NCI-H1105 treated with DMSO at 0.1 percent for 48 hours (cell line): ENCODE results near the gene AK4.

Source experiments
- DNase-seq: peaks from one replicate; lab custom pipeline; 2025; lab: John Stamatoyannopoulos, UW

AK4 gene

DNA sequence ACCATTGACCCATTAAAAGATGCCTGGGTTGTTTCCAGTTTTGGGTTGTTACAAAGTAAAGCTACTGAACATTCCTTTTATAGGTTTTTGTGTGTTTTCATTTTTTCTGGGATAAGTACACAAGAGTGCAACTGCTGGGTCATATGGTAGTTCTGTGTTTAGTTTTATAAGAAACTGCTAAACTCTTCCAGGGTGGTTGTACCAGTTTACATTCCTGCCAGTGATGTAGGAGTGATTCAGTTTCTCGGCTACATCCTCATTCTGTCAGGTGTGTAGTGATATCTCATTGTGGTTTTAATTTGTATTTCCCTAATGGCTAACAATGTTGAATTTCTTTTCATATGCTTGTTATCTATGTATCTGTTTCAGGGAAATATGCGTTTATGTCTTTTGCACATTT, 102.8 kb downstream of the AK4 start:
- DNase-seq = no peak

DNA sequence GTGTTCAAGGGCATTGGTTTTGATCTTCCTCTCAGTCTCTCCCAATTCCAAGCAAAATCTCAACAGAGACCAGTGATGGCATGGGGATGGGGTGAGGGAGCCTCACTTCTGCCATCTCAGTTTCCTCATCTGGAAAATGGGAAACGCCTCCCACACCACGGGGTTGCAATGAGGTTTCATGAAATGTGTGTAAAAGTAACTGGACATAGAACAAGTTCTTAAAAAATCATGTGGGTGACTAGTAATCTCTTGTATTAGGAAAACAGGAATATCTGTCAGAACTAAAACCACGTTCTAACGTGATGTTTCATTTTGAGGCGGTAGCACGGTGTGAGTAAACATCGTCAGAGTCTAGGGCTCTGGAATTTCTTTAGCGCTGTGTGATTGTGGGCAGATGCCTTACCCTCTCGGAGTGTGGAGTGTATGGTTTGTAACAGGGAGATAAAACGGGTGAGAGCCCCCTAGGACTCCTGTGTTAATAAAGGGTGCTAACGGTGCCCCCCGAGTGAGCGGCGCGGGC, 105.9 kb downstream of the AK4 start:
- DNase-seq = no peak

DNA sequence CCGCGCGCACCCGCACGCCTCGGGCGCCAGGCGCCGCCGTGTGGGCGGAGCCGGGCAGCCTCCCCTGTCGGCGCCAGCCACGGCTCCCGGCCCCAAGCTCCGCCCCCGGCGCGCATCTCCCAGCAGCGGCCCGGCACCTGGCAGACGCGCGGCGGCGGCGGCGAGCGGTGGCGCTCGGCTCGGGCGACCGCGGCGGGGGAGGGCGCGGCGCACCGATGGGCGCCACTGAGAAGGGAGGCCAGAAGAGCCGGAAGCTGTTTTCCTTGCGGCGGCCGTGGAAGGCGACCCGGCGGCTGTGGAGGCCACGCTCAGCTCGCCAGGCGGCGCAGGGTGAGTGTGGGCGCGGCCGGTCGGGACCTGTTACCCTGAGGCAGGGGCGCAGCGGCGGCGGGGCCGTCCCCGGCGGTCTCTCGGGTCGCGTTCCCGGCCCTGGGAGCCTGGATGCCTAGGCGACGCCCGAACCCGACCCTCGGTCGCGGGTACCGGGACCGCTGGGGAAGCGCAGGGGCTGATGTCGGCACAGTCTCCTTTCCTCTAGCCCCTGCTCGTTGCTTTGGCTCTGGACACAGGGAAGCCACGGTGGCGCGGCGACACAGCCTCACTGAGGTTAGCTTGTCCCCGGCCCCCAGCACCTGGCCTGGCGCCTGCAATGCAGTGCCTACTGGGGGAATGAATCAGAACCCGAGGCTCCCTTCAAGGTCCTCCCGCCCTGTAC, 106.5 kb downstream of the AK4 start:
- DNase-seq = peak; percentile 84

DNA sequence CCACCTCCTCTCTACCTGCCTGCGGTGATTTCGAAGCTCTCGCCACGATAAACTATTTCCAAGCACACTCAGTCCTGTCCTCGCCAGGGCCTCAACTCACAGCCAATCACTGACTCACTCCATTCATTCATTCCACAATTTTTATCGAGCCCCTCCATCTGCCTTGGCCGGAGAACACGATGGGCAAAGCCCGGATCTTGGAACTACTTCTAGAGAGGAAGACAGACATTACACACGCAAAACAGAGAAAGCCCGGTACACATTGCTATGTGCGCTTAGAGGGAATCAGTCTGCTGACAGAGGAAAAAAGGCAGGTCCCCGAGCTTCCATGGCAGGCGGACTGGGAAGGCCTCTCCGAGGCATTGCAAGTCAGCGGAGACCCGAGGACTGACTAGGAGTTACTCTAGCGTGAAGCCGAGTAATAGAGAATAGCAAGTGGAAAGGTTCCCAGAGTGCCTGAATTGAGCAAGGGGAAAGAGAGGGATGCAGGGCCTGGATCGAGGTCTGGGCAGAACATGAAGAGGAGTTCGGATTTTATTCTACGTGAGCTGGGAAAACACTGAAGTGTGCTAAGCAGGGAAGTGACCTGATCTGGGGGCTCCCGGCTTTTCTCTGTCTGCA, 107.1 kb downstream of the AK4 start:
- DNase-seq = peak; percentile 48

DNA sequence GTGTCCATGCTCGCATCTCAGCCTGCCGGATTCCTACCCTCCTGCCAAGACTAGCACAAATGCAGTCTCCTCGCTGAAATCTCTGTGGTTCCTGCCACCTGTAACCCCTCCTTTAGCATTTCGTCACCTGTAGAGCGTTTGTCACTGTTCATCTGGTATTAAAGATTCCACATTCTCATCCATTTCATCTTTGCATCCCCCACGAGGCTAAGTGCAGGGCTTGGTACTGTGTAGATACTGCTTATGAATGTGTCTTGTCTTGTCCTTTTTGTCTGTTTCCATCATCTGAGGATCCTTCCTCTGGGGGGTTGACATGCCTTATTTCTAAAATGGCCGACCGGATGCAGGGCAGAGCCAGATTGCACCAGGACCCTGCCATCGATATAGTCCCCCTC, 107.7 kb downstream of the AK4 start:
- DNase-seq = peak; percentile 39

DNA sequence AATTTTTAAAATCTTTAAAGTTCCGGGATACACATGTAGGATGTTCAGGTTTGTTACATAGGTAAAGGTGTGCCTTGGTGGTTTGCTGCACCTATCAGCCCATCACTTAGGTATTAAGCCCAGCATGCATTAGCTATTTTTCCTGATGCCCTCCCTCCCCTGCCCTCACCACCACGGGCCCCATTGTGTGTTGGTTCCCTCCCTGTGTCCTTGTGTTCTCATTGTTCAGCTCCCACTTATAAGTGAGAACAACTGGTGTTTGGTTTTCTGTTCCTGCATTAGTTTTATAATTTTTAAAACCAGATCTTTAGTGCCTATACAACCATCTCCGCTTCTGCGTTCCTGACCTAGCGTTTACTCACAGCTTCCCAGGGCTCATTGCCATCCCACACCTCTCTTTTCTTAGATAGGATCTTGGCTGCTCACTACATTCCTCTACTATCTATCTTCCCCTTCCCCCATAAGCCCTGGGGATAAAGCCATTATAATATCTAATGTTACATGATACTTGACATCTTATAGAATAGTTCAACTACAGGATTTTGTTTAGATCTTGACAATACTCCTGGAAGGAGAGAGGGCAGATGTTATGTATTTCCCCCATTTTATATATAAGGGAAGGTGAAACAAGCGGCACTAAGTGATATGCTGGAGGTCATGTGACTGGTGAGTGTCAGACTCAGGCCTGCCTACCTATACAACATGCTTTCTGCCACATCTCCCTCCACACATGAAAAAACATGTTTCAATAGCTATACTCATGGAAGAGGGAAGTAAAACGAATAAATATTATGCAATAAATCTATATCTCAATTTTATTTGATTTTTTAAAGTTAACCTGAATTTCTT, 109.1 kb downstream of the AK4 start:
- DNase-seq = no peak

DNA sequence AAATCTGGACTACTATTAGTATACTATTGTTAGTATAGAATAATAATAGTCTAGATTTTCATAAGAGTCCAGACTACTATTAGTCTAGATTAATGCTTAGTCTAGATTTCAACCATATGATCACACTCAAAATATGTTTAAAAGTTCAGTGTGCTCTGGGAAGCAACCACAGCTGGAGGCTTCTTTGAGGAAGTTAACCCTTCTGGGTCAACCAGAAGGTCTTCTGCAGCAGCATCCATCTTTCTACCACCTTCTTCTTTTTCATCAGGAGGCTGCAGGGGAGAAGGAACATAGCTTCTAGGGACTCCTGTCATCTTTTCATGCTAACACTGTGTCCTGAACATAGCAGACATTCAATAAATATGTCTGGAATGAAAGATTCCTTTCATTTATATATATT, 110.1 kb downstream of the AK4 start:
- no peak for DNase-seq

DNA sequence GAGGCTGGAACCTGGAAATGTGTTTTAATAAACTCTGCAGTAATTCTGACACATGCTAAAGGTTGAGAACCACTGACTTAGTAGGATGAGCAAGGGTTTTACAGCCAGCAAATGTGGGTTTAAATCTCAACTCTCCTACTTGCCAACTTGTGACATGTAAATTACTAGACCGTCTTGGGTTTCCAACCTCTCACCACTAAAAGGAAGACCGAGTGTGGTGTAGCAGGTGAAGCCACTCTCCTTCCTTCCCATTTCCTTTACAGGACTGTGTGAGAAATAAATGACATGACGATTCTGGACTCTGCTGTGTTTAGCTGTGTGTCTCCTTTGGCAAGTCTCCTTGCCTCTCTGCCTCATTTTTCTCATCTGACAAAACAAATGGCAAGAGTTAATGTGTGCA, 111.8 kb downstream of the AK4 start:
- no peak for DNase-seq

DNA sequence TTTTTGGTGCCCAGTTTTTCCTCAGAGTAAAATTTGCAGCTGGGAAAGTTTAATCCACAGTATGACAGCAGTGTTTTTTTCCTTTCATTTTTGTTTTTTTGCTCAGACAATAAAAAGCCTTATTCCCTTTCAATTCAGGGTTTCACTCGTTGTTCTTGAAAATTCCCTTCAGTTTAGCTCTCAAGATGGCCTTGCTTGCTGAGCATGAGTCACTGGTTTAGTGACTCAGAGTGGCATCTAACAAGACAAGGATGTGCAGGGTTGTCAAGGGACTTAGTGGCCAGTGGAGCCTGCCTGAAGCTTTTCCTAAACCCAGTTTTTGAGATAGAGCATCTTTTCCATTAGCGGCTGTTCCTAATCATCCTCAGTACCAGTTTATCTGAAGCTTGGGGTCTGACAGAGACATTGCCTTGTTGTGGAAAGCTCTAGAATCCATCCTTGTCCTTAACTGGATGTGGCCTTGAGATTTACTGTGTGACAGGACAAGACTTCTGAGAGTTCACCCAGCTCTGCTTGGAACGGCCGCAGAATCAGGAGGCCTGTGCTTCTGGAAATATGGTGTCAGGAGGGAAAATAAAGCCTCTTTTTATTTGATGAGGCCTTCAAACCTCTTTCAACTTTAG, 113.0 kb downstream of the AK4 start:
- no peak for DNase-seq

DNA sequence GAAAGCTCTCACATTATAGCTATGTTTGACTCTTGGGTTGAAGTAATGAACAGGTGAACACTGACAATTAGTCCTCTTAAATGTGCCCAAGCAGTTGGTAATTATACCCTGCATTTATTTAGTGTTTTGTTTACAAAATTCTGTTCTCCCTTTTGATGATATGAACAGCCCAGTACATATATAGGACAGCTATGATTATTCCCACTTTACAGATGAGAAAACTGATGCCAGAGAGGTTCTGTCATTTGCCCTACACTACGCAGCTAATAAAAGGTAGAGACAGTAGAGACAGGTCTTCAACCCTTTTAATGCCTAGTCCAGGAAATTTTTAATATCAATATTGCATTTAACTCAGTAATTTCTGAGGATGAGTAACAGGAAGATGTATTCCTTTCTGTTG, 115.3 kb downstream of the AK4 start:
- DNase-seq = no peak

DNA sequence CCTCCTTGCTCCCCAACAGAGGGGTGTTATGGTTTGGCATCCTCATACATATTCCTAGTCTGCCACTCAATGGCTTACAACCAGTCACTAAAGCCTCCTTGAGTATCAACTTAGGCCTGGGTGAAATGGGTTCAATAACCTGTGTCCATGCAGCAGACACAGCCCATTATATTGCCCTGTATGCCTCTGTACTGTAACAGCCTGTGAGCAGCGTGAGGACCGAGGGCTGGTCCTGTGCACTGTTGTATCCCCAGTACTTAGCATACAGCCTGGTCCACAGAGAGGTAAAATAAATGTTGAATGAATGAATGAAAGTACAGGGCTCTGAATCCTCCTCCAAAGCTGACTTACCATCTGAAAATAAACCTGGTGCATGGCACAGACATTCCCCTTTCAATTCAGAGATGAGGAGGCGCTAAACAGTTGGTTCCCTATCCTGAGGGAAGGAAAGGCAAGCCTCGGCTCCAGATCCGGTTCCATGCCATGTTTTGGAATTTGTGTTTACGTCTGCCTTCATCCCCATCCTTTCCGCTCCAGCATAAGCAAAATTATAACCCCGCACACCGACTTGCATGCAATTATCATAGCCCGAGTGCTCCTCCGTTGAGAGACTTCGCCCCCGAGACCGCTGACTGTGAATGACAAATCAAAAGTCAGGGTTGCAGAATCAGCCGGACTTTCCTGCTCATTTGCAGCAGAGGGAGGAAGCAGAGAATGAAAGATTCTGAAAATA, 116.4 kb downstream of the AK4 start:
- peak; percentile 86 for DNase-seq

DNA sequence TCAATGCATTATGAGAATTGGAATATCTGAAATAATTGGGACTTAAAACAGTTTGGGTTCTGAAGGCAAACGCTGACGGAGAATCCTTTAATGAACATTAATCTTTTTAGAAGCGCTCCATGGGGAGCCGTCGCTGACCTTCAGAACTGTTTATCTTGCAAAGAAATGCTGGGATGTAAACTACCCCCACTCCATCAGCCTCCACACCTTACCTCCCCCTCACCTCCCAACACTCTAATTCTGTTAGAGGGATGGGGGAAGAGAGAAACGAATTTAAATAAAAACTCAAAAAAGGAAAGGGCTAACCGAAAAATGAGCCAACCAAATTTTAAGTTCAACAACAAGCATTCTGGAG, 117.3 kb downstream of the AK4 start:
- no peak for DNase-seq

DNA sequence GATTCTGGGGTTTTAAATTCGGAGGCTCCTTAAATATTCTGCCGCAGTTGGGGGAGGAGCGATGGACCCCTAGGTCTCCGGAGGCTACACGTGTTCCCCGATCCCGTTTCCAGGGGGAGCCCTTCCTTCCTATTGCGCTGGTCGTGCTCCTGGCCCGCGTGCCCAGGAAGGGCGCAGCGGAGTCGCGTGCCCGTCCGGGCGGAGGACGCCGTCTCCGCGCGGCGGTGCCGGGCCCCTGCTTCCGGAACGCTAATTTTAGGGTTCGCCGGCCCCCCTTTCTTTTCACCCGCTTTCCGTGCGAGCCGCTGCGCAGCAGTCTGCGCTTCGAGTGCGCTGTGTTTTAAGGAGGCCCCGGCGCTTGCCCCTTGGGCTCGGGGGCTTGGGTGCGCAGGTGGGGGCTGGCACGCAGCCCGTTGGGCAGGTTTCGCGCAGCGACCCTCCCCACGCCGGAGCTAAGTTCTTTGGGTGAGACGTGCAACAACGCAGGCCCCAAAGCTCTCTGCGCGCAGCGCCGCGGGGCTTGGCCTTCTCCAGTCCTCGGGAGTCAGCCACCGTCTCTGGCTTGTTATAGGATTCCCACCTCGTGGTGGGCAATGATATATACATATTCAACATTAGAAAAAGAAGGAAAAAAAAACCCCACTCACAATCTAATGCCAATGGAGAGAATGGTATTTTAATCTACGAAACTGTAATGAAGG, 117.8 kb downstream of the AK4 start:
- DNase-seq = peak; percentile 72

DNA sequence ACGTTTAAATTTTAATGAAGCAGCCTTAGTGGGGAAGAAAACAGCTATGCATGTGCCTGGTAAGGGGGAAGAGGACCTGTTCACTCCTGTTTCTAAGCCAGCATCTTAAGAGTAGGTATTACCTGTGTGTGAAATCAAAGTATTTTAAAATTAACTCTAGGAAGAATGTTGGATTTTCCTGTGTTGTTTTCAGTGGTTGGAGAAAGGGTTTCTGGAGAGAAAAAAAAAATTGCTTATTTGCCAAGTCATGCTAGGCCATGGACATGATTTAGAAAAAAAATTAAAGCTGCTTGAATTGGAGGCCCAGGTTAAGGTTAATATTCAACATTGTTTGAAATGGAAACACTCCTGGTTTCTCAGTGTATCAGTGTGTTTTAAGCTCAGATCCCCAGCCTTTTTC, 118.5 kb downstream of the AK4 start:
- no peak for DNase-seq

DNA sequence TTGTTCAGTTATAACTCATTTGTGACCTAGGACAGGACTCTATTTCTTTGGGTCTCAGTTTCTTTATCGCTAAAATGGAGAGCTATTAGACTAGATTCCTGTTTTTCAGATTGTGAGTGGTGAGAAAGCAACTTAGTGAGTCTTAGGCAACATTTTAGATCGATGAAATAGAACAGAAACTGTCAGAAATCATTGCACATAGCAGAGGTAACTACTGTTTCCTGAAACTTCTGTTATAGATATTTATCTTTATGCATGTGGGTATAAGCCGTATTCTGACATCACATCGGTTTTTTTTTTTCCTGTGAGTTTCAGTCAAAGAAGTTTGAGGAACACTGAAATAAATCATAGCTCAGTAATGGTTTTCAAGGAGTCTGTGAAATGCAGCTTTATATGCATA, 119.3 kb downstream of the AK4 start:
- DNase-seq = no peak

DNA sequence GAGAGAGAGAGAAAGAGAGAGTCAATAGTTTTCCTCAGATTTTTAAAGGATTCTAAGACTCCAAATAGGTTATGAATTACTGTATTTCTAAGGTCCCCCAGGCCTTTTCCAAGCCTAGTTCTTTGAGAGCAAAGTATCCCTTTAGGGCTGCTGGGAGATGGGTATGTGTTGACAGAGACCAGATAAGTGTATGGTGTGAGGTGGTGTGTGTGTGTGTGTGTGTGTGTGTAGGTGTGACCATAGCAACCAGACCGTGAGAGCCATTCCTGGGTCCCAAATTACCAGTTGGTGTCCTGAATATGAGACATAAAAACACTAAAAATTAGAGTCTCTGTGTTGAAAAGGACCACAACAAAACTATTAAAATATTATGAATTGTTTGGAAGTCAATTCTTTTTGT, 119.7 kb downstream of the AK4 start:
- DNase-seq = no peak

DNA sequence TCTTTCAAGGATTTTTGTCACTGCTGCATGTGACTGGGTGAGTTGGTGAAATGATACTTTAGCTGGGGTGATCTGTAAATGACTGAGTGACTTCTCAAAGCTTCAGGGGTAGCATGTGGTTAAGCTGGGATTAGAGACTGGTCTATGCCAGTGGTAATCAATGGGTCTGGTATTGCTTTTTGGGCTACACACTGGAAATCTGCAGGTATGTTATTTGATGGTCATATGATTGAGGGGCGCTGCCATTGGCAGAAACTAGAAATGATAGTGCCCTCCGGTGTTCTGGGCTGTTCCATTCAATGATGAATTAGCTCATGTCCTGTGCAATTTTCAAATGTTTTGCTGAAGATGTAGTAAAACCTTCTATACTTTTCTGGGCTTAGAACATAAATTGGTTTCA, 121.6 kb downstream of the AK4 start:
- no peak for DNase-seq

DNA sequence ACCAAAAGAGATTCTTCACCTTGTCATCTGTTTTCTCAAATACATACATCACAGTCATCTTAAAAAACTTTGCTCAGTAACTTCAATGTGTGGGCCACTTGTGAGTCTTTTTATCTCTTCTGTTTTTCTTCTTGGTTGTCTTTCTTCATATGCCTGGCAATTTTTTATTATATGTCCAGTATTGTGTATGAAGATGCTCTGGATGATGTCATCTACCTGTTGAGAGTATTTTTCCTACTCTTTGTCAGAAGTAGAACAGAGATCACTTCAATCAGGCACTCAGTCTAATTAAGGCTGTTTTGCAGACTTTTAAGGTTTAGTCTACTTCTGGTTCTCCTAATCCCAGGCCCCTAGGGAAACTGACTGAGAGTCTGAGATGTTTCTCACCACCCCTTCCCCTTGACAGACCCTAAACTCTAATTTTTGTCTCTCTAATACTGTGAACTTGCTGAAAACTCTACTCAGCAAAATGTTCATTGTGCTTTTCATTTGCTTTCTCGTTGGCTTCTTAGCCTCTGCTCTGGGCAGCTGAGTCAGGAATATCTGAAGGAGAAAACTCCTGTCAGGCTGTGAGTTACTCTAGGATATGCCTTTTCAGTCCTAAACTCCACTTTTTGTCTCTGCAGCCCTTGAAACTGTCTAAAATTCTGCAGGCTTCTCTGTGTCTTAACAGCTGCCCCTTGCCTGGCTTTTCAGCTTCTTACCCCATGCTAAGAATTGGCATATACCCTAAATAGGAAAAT, 128.4 kb downstream of the AK4 start:
- no peak for DNase-seq

DNA sequence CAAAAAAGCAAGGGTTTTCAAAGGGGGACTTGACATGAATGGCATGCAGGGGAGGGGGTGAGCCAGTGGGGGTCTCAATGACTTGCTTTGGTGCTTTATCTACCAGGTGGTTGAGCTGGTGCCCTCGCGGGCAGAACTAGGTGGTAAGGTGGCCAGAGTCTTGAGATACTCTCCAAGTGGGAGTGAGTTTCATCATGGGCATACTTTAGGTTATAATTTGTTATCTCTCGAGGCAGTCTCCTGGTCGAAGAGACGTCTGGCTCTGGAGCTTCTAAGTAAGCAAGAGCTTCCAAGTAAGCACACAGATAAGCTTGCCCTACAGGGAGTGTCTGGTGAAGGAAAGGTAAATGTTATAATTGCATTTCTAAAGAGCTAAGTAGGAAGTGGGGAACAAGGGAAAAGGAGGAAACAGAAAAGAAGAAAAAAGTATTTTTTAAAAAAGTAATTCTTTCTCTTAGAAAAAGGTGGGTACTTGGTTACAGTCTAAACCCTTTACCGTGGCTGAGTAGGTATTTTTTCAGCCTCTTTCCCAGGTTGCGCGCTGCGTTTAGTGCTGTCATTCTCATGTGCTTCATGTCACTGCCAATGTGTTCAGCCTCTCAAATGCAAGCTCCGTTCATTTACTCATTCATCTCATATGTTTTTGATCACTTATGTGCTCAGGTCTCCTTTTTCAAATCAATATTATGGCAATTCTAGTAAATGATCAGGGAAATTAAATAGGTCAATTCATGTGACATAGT, 129.8 kb downstream of the AK4 start:
- DNase-seq = no peak
